ENCODE results near the gene ZBTB43. TPM values are rescaled to one million over a fixed set of nuclear protein-coding genes. Genes with fewer than 3 reads are reported as not detected.
A peak's percentile ranks its signal among the peaks of the same experiment; 100 is the strongest.

The ZBTB43 gene
- total RNA-seq, 2 experiments from 2014 or later, result 21.5 to 21.6 TPM

DNA sequence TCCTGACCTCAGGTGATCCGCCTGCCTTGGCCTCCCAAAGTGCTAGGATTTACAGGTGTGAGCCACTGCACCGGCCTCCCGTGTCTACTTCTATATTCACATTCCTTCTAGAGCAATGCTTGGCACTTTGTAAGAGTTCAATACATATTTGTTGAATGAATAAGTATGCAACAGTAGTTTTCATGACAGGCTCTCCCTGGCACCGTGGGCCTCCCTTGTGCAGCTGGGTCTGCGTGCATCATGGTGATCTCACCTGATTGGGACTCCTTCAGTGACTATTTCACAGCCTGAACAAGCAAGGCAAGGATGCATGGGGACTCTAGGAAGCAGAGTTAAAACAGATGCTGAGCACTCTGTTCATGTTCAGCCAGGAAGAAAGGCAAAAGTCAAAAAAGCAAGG lies 48.8 kb downstream of the ZBTB43 start:
- Mint-ChIP-seq H3K27me3 (peaks cover 34% of the 10 kb centered on the region), H3K9me3 (no peaks in the 10 kb centered on the region), H3K4me3 (no peak overlapping the region)

GRCh38 chr9:126854734-126855133 lies 49.9 kb downstream of the ZBTB43 start:
- H3K4me3 Mint-ChIP-seq, result no peak overlapping the region
- H3K36me3 Mint-ChIP-seq, result no peaks in the 10 kb centered on the region
- peaks cover 2% of the 10 kb centered on the region for H3K4me1 Mint-ChIP-seq
- no peaks in the 10 kb centered on the region for H3K9me3 Mint-ChIP-seq
- H3K27me3 Mint-ChIP-seq, result peaks cover 34% of the 10 kb centered on the region
- H3K27ac Mint-ChIP-seq, result no peak overlapping the region
- DNase-seq, result no peak

More for the DNA sequence above, 48.8 kb downstream of the ZBTB43 start:
- no peak for DNase-seq
- Mint-ChIP-seq H3K4me1 (no peaks in the 10 kb centered on the region), H3K27ac (no peak overlapping the region), H3K36me3 (no peaks in the 10 kb centered on the region)

- peaks cover 26% of the 10 kb centered on the region for H3K27me3 Mint-ChIP-seq
- no peak overlapping the region for H3K27ac Mint-ChIP-seq
- H3K4me3 Mint-ChIP-seq, result no peak overlapping the region
- peaks cover 4% of the 10 kb centered on the region for H3K4me1 Mint-ChIP-seq
- H3K9me3 Mint-ChIP-seq, result no peaks in the 10 kb centered on the region
- no peak for DNase-seq
- no peaks in the 10 kb centered on the region for H3K36me3 Mint-ChIP-seq
Observed at GRCh38 chr9:126856326-126856877, 51.6 kb downstream of the ZBTB43 start.

DNA sequence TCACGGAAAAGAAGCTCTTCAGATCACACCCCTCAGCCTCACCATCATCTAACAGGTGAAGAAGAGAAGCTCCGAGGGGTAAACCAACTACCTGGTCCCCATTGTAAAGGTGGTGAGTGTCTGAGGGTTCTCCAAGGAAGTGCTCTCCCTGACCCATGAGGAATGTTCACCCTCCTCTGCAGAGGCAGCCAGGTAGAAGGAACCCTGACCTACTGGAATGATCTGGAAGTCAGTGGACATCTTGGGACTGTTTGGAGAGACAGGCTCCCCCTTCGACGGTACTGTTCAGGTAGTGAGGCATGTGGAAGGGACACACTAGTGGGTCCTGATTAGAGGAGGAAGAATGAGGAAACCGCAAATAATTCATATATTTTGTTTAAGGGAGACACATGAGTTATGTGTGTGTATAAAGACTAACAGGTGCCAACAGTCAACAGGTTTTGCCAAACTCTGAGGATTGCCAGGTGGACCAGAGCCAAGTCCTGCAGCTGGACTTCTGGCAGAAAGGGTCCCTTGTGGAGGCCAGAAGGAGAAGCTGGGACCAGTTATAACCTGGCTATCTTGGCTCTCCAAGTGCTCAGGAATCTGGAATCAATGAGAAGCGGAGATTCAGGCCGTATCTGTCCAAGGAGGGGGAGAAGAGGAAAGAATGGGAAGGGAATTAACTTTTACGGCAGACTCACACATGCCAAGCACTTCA lies 52.6 kb downstream of the ZBTB43 start:
- Mint-ChIP-seq H3K36me3 (peaks cover 2% of the 10 kb centered on the region), H3K4me1 (peaks cover 13% of the 10 kb centered on the region), H3K27me3 (peaks cover 20% of the 10 kb centered on the region), H3K9me3 (no peaks in the 10 kb centered on the region), H3K27ac (no peak overlapping the region), H3K4me3 (no peak overlapping the region)
- DNase-seq, result no peak

- no peaks in the 10 kb centered on the region for H3K9me3 Mint-ChIP-seq
- peaks cover 7% of the 10 kb centered on the region for H3K27me3 Mint-ChIP-seq
- peak overlapping the region; percentile 49 for H3K4me3 Mint-ChIP-seq
- H3K27ac Mint-ChIP-seq, result peak overlapping the region; percentile 12
- DNase-seq, result no peak
- H3K36me3 Mint-ChIP-seq, result peaks cover 2% of the 10 kb centered on the region
- peaks cover 24% of the 10 kb centered on the region for H3K4me1 Mint-ChIP-seq
Observed at GRCh38 chr9:126859111-126859510, 54.3 kb downstream of the ZBTB43 start.

DNA sequence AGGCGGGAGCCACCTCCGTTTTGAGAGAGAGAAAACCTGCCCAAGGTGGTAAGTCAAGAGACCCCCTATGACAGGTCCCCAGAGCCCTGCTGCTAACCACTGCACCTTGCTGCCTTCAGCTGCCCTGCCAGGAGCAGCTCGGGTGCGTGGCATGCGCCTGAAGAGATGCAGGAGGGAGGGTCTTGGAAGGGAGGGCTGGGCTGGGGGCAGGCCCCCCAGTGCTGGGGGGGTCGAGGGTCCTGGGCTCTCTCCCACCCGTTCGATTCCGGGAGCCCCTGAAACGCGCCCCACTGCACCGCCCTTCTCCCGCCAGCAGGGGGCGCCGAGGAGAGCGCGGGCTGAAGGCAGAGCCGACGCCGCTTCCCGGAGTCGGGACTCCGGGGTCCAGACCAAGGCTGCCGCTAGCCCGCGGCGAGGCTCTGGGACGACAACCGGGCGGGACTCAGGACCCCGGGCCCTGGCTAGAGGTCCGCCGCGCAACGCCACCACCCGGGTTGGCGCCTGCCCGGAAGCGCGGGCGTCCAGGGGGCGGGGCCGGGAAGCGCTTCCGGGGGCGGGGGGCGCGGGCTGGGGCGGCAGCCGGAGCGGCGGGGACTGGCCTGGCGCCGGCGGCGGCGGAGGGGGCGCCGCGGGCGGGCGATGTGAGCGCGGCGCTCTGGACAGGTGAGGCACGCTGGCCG lies 55.4 kb downstream of the ZBTB43 start, which contains the start of gene ZBTB34:
ZBTB34 (plus strand) TSS at position 563 of the 680 bp plus-strand sequence. CDS start 18,761 bp downstream, outside the sequence.
- Mint-ChIP-seq H3K27ac (peak within 1 kb of the TSS; percentile 83), H3K27me3 (peaks cover 4% of the 10 kb centered on the region), H3K36me3 (peaks cover 2% of the 10 kb centered on the region), H3K4me1 (peaks cover 26% of the 10 kb centered on the region), H3K4me3 (peak within 1 kb of the TSS; percentile 84), H3K9me3 (no peaks in the 10 kb centered on the region)
- peak; percentile 82 for DNase-seq

- peak; percentile 29 for DNase-seq
- H3K4me1 Mint-ChIP-seq, result peaks cover 26% of the 10 kb centered on the region
- peaks cover 2% of the 10 kb centered on the region for H3K36me3 Mint-ChIP-seq
- H3K9me3 Mint-ChIP-seq, result no peaks in the 10 kb centered on the region
- H3K27me3 Mint-ChIP-seq, result peaks cover 3% of the 10 kb centered on the region
- H3K27ac Mint-ChIP-seq, result peak overlapping the region; percentile 54
- H3K4me3 Mint-ChIP-seq, result peak overlapping the region; percentile 84
Observed at GRCh38 chr9:126860757-126861466, 56.1 kb downstream of the ZBTB43 start.

DNA sequence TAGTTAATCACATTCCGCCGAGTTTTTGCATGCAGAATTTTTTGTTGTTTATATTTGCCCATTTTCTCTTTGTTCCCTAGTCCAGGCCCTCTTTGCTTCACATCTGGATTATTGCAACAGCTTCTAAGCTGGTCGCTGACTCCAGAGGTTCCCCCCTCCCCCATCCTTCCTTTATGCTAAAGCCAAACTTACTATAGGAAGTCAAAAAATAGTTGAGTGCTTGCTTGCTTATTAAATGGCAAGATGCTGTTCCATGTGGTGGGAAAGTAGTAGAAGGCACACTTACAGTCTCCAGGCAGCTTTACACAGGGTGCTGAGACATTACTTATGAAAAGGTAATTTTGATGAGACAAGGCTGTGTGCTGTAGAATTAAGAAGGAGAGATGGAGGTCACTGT lies 56.9 kb downstream of the ZBTB43 start:
- H3K36me3 Mint-ChIP-seq, result peaks cover 9% of the 10 kb centered on the region
- no peaks in the 10 kb centered on the region for H3K27me3 Mint-ChIP-seq
- peak overlapping the region; percentile 84 for H3K4me3 Mint-ChIP-seq
- peak overlapping the region; percentile 54 for H3K27ac Mint-ChIP-seq
- no peaks in the 10 kb centered on the region for H3K9me3 Mint-ChIP-seq
- no peak for DNase-seq
- peaks cover 26% of the 10 kb centered on the region for H3K4me1 Mint-ChIP-seq

DNA sequence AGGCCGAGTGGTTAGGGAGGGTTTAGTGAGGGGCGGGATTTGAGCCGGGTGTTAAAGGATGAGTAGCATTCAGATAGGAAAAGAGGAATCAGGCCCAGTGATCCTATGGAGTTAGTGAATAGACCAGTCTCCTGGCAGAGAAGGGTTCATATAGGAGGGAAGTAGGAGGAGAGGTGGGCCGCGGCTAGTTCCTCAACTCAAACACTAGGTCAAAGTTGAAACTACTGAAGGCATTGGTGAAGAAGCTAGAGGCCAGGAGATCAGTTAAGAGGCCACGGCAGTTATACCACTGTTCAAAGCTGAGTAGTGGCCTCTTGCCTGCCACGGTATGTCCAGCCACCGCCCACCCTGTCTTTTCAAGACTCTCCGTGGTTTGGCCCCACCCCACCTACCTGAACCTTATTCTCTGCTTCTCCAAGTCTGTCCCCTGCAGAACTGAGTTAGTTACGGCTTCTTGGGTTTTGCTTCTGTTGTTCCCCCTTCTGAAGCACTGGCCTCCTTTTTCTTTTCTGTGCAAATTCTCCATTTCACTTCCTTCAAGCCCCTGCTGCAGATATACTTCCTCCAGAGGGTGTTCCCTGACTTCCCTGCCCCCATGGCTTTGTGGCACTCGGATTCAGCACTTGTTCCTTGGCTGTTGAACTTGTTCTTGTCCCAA lies 57.4 kb downstream of the ZBTB43 start:
- H3K27me3 Mint-ChIP-seq, result no peaks in the 10 kb centered on the region

DNA sequence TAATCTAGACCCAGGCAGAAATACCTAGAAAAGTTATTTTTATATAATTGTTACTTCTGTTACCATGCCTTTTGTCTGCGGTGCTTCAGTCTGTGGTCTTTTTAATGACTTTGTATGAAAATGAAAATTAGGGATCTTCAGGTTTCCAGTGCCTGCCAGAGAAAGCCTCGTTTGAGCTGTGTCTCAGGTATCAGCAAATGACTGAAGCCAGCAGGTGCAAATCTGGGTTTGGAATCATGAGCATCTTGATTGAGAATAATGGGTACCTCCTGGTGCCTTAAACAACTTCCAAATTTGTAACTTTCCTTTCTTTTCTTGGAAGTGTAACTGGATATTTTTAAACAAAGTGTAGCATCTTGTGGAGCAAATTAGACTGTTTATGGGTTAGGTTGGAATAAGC lies 59.9 kb downstream of the ZBTB43 start:
- H3K27ac Mint-ChIP-seq, result no peak overlapping the region
- peaks cover 15% of the 10 kb centered on the region for H3K36me3 Mint-ChIP-seq
- no peaks in the 10 kb centered on the region for H3K9me3 Mint-ChIP-seq
- no peak overlapping the region for H3K4me3 Mint-ChIP-seq
- DNase-seq, result no peak
- H3K4me1 Mint-ChIP-seq, result peaks cover 41% of the 10 kb centered on the region
- H3K27me3 Mint-ChIP-seq, result no peaks in the 10 kb centered on the region

More for the DNA sequence above, 57.4 kb downstream of the ZBTB43 start:
- DNase-seq, result no peak
- Mint-ChIP-seq H3K9me3 (no peaks in the 10 kb centered on the region), H3K36me3 (peaks cover 11% of the 10 kb centered on the region), H3K4me1 (peaks cover 26% of the 10 kb centered on the region), H3K27ac (peak overlapping the region; percentile 21), H3K4me3 (peak overlapping the region; percentile 84)

GRCh38 chr9:126869368-126869767 lies 64.5 kb downstream of the ZBTB43 start:
- H3K4me1 Mint-ChIP-seq, result peaks cover 33% of the 10 kb centered on the region
- H3K27me3 Mint-ChIP-seq, result no peaks in the 10 kb centered on the region
- no peak for DNase-seq

GRCh38 chr9:126872516-126872915 lies 67.7 kb downstream of the ZBTB43 start:
- Mint-ChIP-seq H3K4me1 (peaks cover 36% of the 10 kb centered on the region), H3K36me3 (peaks cover 3% of the 10 kb centered on the region), H3K27ac (no peak overlapping the region), H3K4me3 (no peak overlapping the region), H3K27me3 (no peaks in the 10 kb centered on the region), H3K9me3 (no peaks in the 10 kb centered on the region)
- no peak for DNase-seq

More at GRCh38 chr9:126869368-126869767, 64.5 kb downstream of the ZBTB43 start:
- peaks cover 13% of the 10 kb centered on the region for H3K36me3 Mint-ChIP-seq
- H3K4me3 Mint-ChIP-seq, result no peak overlapping the region
- no peaks in the 10 kb centered on the region for H3K9me3 Mint-ChIP-seq
- H3K27ac Mint-ChIP-seq, result no peak overlapping the region

- no peaks in the 10 kb centered on the region for H3K27me3 Mint-ChIP-seq
- peaks cover 7% of the 10 kb centered on the region for H3K36me3 Mint-ChIP-seq
- DNase-seq, result no peak
- no peaks in the 10 kb centered on the region for H3K9me3 Mint-ChIP-seq
- peaks cover 21% of the 10 kb centered on the region for H3K4me1 Mint-ChIP-seq
- no peak overlapping the region for H3K4me3 Mint-ChIP-seq
- no peak overlapping the region for H3K27ac Mint-ChIP-seq
Observed at GRCh38 chr9:126874546-126875314, 69.9 kb downstream of the ZBTB43 start.

All from activated naive CD8-positive, alpha-beta T cell treated with anti-CD3 and anti-CD28 coated beads for 36 hours (primary cell).